C1 segment of cervical spinal cord (tissue), 14 donors: ENCODE results near the gene INTS11.

Experiments
- DNase-seq, 14 donors: peaks; one replicate each; lab custom pipeline; 2025; lab: John Stamatoyannopoulos, UW

Gene INTS11

DNA sequence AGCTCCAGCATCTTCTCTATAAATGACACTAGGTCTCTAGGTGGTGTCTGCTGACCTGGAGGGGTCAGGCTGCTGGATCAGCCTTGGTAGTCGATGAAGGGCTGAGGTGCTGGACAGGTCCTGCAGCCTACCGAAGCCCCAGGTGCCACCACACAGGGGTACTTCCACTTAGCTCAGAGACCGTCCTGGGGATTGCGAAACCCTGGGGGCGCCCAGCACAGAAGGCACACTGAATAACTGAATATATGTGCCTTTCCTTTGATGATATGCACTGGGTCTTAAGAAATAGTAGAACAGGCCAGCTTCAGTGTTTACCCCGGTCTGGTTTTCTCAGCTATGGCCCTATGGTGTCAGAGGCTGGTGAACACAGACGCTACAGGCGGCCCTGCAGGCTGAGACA, 61.7 kb downstream of the INTS11 start:
- DNase-seq: no peak

GRCh38 chr1:1262071-1262470, 62.4 kb downstream of the INTS11 start:
- no peak for DNase-seq
